Measurements from ENCODE around the gene TAF1B. TPM values are rescaled to one million over a fixed set of nuclear protein-coding genes. Genes with fewer than 3 reads are reported as not detected.

TAF1B gene
- total and polyA plus RNA-seq, 9 donors = 6.4 to 22.0 (median 14.4) TPM

- TF ChIP-seq EP300 (IDR thresholded peaks at IDR 0.05) = no peak
- TF ChIP-seq CTCF (IDR thresholded peaks at IDR 0.05) = no peak
- no peak for TF ChIP-seq POLR2A (IDR thresholded peaks at IDR 0.05)
- intact Hi-C loops (cut with DNase I) = no loop called here
- no peak overlapping the region for H3K27ac ChIP-seq
- no peak for DNase-seq
- no peaks in the 10 kb centered on the region for H3K36me3 ChIP-seq
- no peak overlapping the region for H3K4me3 ChIP-seq
- H3K4me1 ChIP-seq (ENCODE audit: insufficient read depth) = no peaks in the 10 kb centered on the region
- H3K27me3 ChIP-seq = no peaks in the 10 kb centered on the region
- H3K9me3 ChIP-seq = no peaks in the 10 kb centered on the region
- WGBS, 3 donors = 94 to 99% (median 97%) methylated on average over 2 of the region's 2 CpGs
Measured at GRCh38 chr2:9877726-9878125, 34.5 kb downstream of the TAF1B start.

GRCh38 chr2:9879455-9880194 is 36.4 kb downstream of the TAF1B start:
- H3K27me3 ChIP-seq = no peaks in the 10 kb centered on the region
- no peak overlapping the region for H3K27ac ChIP-seq
- DNase-seq = no peak
- H3K36me3 ChIP-seq = no peaks in the 10 kb centered on the region
- no peak for TF ChIP-seq CTCF (IDR thresholded peaks at IDR 0.05)
- TF ChIP-seq POLR2A (IDR thresholded peaks at IDR 0.05) = no peak
- TF ChIP-seq EP300 (IDR thresholded peaks at IDR 0.05) = no peak
- WGBS, 3 donors = 87 to 88% (median 88%) methylated on average over 7 of the region's 7 CpGs
- H3K9me3 ChIP-seq = no peaks in the 10 kb centered on the region
- intact Hi-C loops (cut with DNase I) = no loop called here
- H3K4me1 ChIP-seq (ENCODE audit: insufficient read depth) = no peaks in the 10 kb centered on the region
- no peak overlapping the region for H3K4me3 ChIP-seq

GRCh38 chr2:9883897-9884296 is 40.6 kb downstream of the TAF1B start:
- TF ChIP-seq EP300 (IDR thresholded peaks at IDR 0.05) (no peak), CTCF (IDR thresholded peaks at IDR 0.05) (no peak), POLR2A (IDR thresholded peaks at IDR 0.05) (no peak)
- H3K36me3 ChIP-seq = no peaks in the 10 kb centered on the region

GRCh38 chr2:9884436-9884835 is 41.2 kb downstream of the TAF1B start:
- no peak for TF ChIP-seq EP300 (IDR thresholded peaks at IDR 0.05)
- H3K27me3 ChIP-seq = no peaks in the 10 kb centered on the region
- H3K9me3 ChIP-seq = no peaks in the 10 kb centered on the region
- no peaks in the 10 kb centered on the region for H3K4me1 ChIP-seq (ENCODE audit: insufficient read depth)
- no peaks in the 10 kb centered on the region for H3K36me3 ChIP-seq
- DNase-seq = no peak
- intact Hi-C loops (cut with DNase I) = no loop called here
- H3K27ac ChIP-seq = no peak overlapping the region
- no peak overlapping the region for H3K4me3 ChIP-seq
- WGBS, 3 donors = 92 to 95% (median 95%) methylated on average over 6 of the region's 6 CpGs

More at GRCh38 chr2:9883897-9884296, 40.6 kb downstream of the TAF1B start:
- no peak for DNase-seq
- Histone ChIP-seq H3K9me3 (no peaks in the 10 kb centered on the region), H3K27me3 (no peaks in the 10 kb centered on the region), H3K4me3 (no peak overlapping the region), H3K4me1 (ENCODE audit: insufficient read depth) (no peaks in the 10 kb centered on the region), H3K27ac (no peak overlapping the region)
- intact Hi-C loops (cut with DNase I) = no loop called here
- 90 to 97% (median 95%) methylated on average over 17 of the region's 17 CpGs for WGBS, 3 donors

GRCh38 chr2:9885036-9885684 is 41.9 kb downstream of the TAF1B start:
- H3K27me3 ChIP-seq = no peaks in the 10 kb centered on the region
- no peaks in the 10 kb centered on the region for H3K4me1 ChIP-seq (ENCODE audit: insufficient read depth)
- DNase-seq = no peak
- intact Hi-C loops (cut with DNase I) = no loop called here
- H3K4me3 ChIP-seq = no peak overlapping the region
- H3K36me3 ChIP-seq = no peaks in the 10 kb centered on the region
- WGBS, 3 donors = 58 to 81% (median 79%) methylated on average over 4 of the region's 4 CpGs
- H3K9me3 ChIP-seq = no peaks in the 10 kb centered on the region
- no peak overlapping the region for H3K27ac ChIP-seq
- TF ChIP-seq CTCF (IDR thresholded peaks at IDR 0.05) (no peak), EP300 (IDR thresholded peaks at IDR 0.05) (no peak)

Measured in ovary (tissue), 9 donors.